ENCODE data around the gene GRIN1.

DNA sequence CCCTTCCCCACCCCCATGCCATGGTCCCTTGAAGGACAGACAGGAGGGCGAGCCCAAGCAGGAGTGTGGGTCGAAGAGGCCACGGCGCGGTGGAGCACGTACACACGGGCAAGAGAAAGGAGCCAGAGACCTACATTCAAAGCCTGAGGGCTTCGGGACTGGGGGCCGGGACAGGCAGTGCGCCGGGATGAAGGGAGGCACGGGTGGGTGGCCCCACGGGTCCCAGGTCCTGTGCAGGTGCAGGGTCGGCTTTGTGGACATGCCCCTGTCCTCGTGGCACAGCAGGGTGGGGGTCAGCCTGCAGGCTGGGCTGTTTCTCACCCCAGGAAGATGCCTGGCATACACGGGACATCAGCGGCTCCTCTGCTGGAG is 21.1 kb downstream of the GRIN1 start:
- TF ChIP-seq POLR2AphosphoS5 (IDR thresholded peaks at IDR 0.05; ENCODE audit: low read depth, low read length) = no peak
- TF ChIP-seq POLR2A (IDR thresholded peaks at IDR 0.05; ENCODE audit: control extremely low read depth in 1 of 2, low read depth in 2 of 2, low read length in 2 of 2) = no peak
- no peak for TF ChIP-seq EZH2 (IDR thresholded peaks at IDR 0.05; ENCODE audit: low read depth, low read length, severe bottlenecking)
- no peak for TF ChIP-seq ASH2L (IDR thresholded peaks at IDR 0.05; ENCODE audit: low read length)
- no peak for TF ChIP-seq BRCA1 (IDR thresholded peaks at IDR 0.05; ENCODE audit: low read depth, low read length)
- TF ChIP-seq, protein P1, sequence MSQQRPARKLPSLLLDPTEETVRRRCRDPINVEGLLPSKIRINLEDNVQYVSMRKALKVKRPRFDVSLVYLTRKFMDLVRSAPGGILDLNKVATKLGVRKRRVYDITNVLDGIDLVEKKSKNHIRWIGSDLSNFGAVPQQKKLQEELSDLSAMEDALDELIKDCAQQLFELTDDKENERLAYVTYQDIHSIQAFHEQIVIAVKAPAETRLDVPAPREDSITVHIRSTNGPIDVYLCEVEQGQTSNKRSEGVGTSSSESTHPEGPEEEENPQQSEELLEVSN (IDR thresholded peaks at IDR 0.05) = no peak

Data from H1 (cell line).